Suprapubic skin (tissue), 4 donors: Measurements from ENCODE around the gene KIF18B. TPM values are rescaled to one million over a fixed set of nuclear protein-coding genes. Genes with fewer than 3 reads are reported as not detected.
A peak's percentile ranks its signal among the peaks of the same experiment; 100 is the strongest.

Experiments used
- DNase-seq, 2 donors: peaks; one replicate each; pipeline ENCODE4 v3.0.0-alpha.2; 2019; ENCODE audit warnings: low spot score in 2 of 2
- H3K27ac ChIP-seq: fragments of 200-600 bp; sonication (generic); one replicate; pipeline ENCODE4 v1.5.1; 2019
- H3K27me3 ChIP-seq: fragments of 200-600 bp; sonication (generic); one replicate; pipeline ENCODE4 v1.5.1; 2019
- H3K36me3 ChIP-seq: fragments of 200-600 bp; sonication (generic); one replicate; pipeline ENCODE4 v1.5.1; 2019
- H3K4me1 ChIP-seq: fragments of 200-600 bp; sonication (generic); one replicate; pipeline ENCODE4 v1.5.1; 2019
- H3K4me3 ChIP-seq: fragments of 200-600 bp; sonication (generic); one replicate; pipeline ENCODE4 v1.5.1; 2019; ENCODE audit warnings: mild to moderate bottlenecking
- H3K9me3 ChIP-seq: fragments of 200-600 bp; sonication (generic); one replicate; pipeline ENCODE4 v1.5.1; 2019
- EP300 ChIP-seq: sonication (generic); formaldehyde crosslinking; IDR thresholded peaks from one replicate; pipeline ENCODE4 v1.6.1; 2017; ENCODE audit warnings: antibody characterized with exemption
- POLR2A ChIP-seq, 2 donors: fragments of 450-650 bp; IDR thresholded peaks; one replicate each; pipeline ENCODE4 v1.6.1; 2017; ENCODE audit warnings: antibody characterized with exemption in 2 of 2, mild to moderate bottlenecking in 2 of 2, moderate library complexity in 2 of 2
- POLR2AphosphoS5 ChIP-seq, 3 donors: sonication (generic); formaldehyde crosslinking; IDR thresholded peaks; one replicate each; pipeline ENCODE4 v1.6.1; 2017; ENCODE audit warnings: antibody characterized with exemption in 3 of 3
- WGBS: methylation state at CpG from one replicate; pipeline ENCODE4 v1.1.5; 2018; 5-methylcytosine and 5-hydroxymethylcytosine counted together
- total RNA-seq, 4 donors: library from RNA; depleted of rRNA; stranded (reverse); fragments of >200 nt; gene quantifications; one replicate each; pipeline ENCODE4 v1.1.0, GENCODE V29; 2016
- TF ChIP-seq, protein P1 (sequence below), 2 donors: fragments of 200-600 bp in 1 of 2; fragments of 450-650 bp in 1 of 2; sonication (generic) in 1 of 2; IDR thresholded peaks; one replicate each; pipeline ENCODE4 v1.5.1; 2016 to 2019; ENCODE audit warnings: antibody characterized with exemption in 2 of 2, mild to moderate bottlenecking in 1 of 2, moderate library complexity in 1 of 2

The KIF18B gene
- total RNA-seq, 4 donors from 2014 or later, result 2.0 to 4.0 (median 2.8) TPM

DNA sequence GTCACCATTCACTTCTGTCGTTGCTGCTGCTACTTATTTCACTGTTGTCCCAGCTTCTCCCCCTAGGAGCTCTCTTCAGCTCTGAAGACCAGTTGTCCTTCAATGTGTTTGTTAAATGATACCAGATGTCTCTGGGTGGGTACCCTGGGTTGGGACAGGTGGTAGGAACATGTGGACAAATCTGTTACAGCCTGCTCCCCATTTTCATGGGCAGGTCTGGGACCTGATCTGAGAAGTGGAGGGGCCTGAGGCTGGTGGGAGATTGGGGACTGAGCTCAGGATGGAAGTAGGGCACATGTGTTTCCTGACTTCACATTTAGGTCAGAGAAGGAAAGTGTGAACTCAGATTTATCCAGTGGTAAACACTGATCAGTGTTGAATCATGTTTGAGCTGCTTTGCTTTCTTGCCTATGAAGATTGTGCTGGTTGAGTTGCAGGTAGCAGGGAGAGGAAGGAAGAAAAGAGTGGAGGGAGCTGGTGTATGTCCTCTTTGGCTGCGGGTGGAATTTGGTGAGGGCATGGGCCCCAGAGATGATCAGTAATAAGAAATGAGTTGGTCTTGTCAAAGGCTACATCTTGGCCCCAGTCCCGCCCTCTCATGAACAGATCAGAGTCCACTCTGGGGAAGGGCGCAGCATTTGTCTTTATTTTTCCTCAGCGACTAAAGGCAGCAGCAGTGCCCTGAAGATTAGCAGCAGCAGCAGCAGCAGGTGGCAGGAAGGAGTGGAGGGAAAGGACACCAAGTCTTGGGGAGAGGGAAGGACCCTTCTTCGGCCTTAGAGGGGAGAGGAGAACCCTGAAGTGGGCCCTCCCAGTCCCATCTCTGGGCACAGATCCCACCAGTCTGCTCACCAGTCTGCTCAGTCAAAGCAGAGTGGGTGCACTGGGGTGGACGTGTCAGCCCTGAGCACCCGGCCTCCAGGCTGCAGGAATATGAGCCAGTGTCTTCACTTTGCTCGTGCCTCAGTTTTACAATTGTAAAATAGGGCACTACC is 42.3 kb downstream of the KIF18B start:
- no peak overlapping the region for H3K4me3 ChIP-seq
- 83% methylated on average over 9 of the region's 9 CpGs for WGBS
- peaks cover 15% of the 10 kb centered on the region for H3K4me1 ChIP-seq
- DNase-seq, result no peak
- H3K27me3 ChIP-seq, result no peaks in the 10 kb centered on the region
- TF ChIP-seq, protein P1, sequence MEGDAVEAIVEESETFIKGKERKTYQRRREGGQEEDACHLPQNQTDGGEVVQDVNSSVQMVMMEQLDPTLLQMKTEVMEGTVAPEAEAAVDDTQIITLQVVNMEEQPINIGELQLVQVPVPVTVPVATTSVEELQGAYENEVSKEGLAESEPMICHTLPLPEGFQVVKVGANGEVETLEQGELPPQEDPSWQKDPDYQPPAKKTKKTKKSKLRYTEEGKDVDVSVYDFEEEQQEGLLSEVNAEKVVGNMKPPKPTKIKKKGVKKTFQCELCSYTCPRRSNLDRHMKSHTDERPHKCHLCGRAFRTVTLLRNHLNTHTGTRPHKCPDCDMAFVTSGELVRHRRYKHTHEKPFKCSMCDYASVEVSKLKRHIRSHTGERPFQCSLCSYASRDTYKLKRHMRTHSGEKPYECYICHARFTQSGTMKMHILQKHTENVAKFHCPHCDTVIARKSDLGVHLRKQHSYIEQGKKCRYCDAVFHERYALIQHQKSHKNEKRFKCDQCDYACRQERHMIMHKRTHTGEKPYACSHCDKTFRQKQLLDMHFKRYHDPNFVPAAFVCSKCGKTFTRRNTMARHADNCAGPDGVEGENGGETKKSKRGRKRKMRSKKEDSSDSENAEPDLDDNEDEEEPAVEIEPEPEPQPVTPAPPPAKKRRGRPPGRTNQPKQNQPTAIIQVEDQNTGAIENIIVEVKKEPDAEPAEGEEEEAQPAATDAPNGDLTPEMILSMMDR (IDR thresholded peaks at IDR 0.05), result no peak
- TF ChIP-seq POLR2A (IDR thresholded peaks at IDR 0.05), result no peak
- no peak for TF ChIP-seq POLR2AphosphoS5 (IDR thresholded peaks at IDR 0.05)
- TF ChIP-seq EP300, result no peak
- H3K36me3 ChIP-seq, result no peaks in the 10 kb centered on the region
- H3K27ac ChIP-seq, result no peak overlapping the region
- H3K9me3 ChIP-seq, result no peaks in the 10 kb centered on the region

DNA sequence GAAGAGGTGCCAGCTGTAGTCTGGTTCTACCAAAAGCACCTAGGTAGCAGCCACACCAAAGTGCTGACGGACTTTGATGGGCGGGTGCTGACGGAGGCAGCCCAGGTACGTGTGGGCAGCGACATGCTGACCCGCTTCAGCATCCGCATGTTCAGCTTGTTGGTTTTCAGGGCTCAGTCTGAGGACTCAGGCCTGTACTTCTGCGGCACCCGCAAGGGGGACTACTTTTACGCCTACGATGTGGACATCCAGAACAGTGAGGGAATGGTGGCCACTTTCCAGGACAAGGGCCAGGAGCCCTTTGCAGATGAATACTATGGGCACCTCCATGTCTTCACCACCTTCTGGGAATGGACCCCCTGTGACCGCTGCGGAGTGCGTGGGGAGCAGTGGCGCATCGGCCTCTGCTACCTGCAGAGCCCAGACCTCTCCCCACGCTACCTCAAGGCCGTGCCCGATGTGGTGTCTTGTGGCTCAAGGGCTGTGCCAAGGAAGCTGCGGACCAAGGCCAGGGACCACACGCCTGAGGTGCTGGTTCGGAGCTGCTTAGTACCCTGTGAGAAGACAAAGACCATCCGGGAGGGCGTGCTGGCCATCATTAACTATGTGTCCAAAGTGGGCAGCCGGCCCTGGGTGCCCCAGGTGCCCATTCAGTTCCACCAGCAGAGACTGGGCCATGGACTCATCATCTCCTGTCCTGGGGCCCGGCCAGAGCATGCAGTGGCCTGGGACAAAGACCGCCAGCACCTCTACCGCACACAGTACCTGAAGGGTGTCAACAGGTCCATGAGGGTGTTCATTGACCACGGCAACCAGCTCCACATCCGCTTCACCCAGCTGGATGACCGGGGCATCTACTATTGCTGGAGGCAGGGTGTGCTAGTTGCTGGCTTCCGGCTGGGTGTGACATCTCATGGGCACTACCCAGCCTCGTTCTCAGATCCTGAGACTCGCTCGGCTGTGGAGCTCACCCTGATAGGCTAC is 43.3 kb downstream of the KIF18B start:
- no peak for TF ChIP-seq POLR2A (IDR thresholded peaks at IDR 0.05)
- no peak for TF ChIP-seq POLR2AphosphoS5 (IDR thresholded peaks at IDR 0.05)
- no peak for TF ChIP-seq EP300
- TF ChIP-seq, protein P1 (IDR thresholded peaks at IDR 0.05), result no peak
- H3K4me1 ChIP-seq, result peaks cover 22% of the 10 kb centered on the region
- peak in 1 of 2 donors; percentile 49 for DNase-seq
- 97% methylated on average over 25 of the region's 35 CpGs for WGBS
- H3K27ac ChIP-seq, result no peak overlapping the region
- H3K4me3 ChIP-seq, result no peak overlapping the region
- H3K36me3 ChIP-seq, result no peaks in the 10 kb centered on the region
- no peaks in the 10 kb centered on the region for H3K9me3 ChIP-seq
- no peaks in the 10 kb centered on the region for H3K27me3 ChIP-seq

DNA sequence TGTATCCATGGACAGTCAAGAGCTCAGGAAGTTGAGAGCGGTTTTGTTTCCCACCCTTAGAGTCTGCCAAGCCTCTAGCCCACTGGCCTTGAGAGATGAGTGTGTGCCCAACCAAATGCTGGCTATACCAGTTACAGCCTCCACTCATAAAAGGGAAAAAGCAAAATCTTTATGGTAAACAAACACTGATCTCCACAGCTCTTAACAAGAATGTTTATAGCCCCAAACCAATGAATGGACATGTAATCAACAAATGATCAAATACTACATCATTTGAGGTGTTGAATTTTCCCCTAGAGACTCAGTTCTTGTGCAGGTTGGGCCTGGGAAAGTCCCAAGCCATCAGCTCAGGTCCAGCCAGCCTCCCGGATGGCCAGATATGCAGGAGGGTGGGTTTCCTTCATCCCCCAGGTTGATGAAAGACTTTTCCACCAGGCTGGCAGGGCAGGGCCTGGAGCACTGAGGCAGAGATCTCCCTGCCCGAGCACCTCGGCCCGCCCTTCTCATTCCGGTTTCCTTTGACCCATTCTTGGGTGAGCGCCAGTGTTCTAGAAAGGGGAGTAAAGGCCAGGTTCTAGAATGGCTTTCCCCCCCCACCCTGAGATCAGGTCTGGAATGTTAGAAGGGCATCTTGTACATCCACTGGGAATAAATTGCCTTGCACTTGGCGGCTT is 44.4 kb downstream of the KIF18B start:
- peak in 1 of 2 donors; percentile 58 for DNase-seq
- Histone ChIP-seq H3K27me3 (no peaks in the 10 kb centered on the region), H3K27ac (no peak overlapping the region), H3K36me3 (no peaks in the 10 kb centered on the region), H3K4me1 (peaks cover 26% of the 10 kb centered on the region), H3K9me3 (no peaks in the 10 kb centered on the region), H3K4me3 (no peak overlapping the region)
- TF ChIP-seq, protein P1 (IDR thresholded peaks at IDR 0.05), result no peak
- no peak for TF ChIP-seq POLR2A (IDR thresholded peaks at IDR 0.05)
- TF ChIP-seq POLR2AphosphoS5 (IDR thresholded peaks at IDR 0.05), result no peak
- no peak for TF ChIP-seq EP300
- WGBS, result 73% methylated on average over 7 of the region's 8 CpGs

DNA sequence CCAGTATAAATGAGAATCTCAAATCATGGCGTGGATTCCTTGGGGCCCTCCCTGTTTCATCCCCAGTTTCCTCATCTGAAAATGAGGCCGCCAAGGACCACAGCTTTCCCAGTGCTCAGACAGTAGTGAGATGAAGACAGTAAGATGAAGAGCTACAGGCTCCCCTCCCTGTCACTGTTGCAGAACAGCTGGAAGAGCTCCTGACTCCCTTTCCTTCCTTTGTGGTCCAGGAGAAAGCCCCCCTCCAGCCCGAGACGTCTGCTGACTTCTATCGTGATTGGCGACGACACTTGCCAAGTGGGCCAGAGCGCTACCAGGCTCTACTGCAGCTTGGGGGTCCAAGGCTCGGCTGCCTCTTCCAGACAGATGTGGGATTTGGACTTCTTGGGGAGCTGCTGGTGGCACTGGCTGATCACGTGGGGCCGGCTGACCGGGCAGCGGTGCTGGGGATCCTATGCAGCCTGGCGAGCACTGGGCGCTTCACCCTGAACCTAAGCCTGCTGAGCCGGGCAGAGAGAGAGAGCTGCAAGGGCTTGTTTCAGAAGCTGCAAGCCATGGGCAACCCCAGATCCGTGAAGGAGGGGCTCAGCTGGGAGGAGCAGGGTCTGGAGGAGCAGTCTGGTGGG is 45.3 kb downstream of the KIF18B start:
- H3K4me3 ChIP-seq, result no peak overlapping the region
- 98% methylated on average over 16 of the region's 17 CpGs for WGBS
- no peak overlapping the region for H3K27ac ChIP-seq
- H3K9me3 ChIP-seq, result no peaks in the 10 kb centered on the region
- H3K4me1 ChIP-seq, result peaks cover 35% of the 10 kb centered on the region
- TF ChIP-seq POLR2A (IDR thresholded peaks at IDR 0.05), result no peak
- TF ChIP-seq POLR2AphosphoS5 (IDR thresholded peaks at IDR 0.05), result no peak
- no peak for TF ChIP-seq EP300
- TF ChIP-seq, protein P1 (IDR thresholded peaks at IDR 0.05), result no peak
- H3K27me3 ChIP-seq, result no peaks in the 10 kb centered on the region
- H3K36me3 ChIP-seq, result no peaks in the 10 kb centered on the region
- peak in 1 of 2 donors; percentile 49 for DNase-seq
